ENCODE results near the gene GTF2E1.

DNA sequence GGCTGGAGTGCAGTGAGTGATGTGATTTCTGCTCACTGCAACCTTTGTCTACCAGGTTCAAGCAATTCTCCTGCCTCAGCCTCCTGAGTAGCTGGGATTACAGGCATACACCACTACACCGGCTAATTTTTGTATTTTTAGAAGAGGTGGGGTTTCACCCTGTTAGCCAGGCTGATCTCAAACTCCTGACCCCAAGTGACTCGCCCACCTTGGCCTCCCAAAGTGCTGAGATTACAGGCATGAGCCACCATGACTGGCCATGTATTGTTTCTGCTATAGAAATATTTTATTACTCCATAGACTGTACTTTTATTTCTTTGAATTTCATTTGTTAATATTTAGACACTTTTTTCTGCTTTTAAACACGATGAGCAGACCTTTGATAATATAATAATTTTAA lies 60.4 kb downstream of the GTF2E1 start:
- TF ChIP-seq ZNF134 (CRISPR knock-in tag; conservative IDR thresholded peaks at IDR 0.05), result no peak
- no peak for TF ChIP-seq HNRNPK (IDR thresholded peaks at IDR 0.05; ENCODE audit: low read depth, low read length, poor library complexity, severe bottlenecking)
- TF ChIP-seq, protein P1, sequence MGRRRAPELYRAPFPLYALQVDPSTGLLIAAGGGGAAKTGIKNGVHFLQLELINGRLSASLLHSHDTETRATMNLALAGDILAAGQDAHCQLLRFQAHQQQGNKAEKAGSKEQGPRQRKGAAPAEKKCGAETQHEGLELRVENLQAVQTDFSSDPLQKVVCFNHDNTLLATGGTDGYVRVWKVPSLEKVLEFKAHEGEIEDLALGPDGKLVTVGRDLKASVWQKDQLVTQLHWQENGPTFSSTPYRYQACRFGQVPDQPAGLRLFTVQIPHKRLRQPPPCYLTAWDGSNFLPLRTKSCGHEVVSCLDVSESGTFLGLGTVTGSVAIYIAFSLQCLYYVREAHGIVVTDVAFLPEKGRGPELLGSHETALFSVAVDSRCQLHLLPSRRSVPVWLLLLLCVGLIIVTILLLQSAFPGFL (CRISPR knock-in tag; IDR thresholded peaks at IDR 0.05), result no peak
- TF ChIP-seq NRF1 (conservative IDR thresholded peaks at IDR 0.05 in 1 of 2, IDR thresholded peaks at IDR 0.05 in 1 of 2), result no peak
- TF ChIP-seq CXXC5 (CRISPR knock-in tag; IDR thresholded peaks at IDR 0.05), result no peak
- TF ChIP-seq MEF2A (IDR thresholded peaks at IDR 0.05; ENCODE audit: control insufficient read depth, low read depth, low read length), result no peak
- TF ChIP-seq, protein P2, sequence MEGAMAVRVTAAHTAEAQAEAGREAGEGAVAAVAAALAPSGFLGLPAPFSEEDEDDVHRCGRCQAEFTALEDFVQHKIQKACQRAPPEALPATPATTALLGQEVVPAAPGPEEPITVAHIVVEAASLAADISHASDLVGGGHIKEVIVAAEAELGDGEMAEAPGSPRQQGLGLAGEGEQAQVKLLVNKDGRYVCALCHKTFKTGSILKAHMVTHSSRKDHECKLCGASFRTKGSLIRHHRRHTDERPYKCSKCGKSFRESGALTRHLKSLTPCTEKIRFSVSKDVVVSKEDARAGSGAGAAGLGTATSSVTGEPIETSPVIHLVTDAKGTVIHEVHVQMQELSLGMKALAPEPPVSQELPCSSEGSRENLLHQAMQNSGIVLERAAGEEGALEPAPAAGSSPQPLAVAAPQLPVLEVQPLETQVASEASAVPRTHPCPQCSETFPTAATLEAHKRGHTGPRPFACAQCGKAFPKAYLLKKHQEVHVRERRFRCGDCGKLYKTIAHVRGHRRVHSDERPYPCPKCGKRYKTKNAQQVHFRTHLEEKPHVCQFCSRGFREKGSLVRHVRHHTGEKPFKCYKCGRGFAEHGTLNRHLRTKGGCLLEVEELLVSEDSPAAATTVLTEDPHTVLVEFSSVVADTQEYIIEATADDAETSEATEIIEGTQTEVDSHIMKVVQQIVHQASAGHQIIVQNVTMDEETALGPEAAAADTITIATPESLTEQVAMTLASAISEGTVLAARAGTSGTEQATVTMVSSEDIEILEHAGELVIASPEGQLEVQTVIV (CRISPR knock-in tag; IDR thresholded peaks at IDR 0.05; ENCODE audit: borderline replicate concordance), result no peak
- no peak for TF ChIP-seq TARDBP (IDR thresholded peaks at IDR 0.05)
- TF ChIP-seq, protein P3, sequence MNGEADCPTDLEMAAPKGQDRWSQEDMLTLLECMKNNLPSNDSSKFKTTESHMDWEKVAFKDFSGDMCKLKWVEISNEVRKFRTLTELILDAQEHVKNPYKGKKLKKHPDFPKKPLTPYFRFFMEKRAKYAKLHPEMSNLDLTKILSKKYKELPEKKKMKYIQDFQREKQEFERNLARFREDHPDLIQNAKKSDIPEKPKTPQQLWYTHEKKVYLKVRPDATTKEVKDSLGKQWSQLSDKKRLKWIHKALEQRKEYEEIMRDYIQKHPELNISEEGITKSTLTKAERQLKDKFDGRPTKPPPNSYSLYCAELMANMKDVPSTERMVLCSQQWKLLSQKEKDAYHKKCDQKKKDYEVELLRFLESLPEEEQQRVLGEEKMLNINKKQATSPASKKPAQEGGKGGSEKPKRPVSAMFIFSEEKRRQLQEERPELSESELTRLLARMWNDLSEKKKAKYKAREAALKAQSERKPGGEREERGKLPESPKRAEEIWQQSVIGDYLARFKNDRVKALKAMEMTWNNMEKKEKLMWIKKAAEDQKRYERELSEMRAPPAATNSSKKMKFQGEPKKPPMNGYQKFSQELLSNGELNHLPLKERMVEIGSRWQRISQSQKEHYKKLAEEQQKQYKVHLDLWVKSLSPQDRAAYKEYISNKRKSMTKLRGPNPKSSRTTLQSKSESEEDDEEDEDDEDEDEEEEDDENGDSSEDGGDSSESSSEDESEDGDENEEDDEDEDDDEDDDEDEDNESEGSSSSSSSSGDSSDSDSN (IDR thresholded peaks at IDR 0.05; ENCODE audit: borderline replicate concordance in 1 of 2, low read depth in 2 of 2, low read length in 2 of 2), result no peak
